ENCODE data around the gene PDCD6IP. TPM values are rescaled to one million over a fixed set of nuclear protein-coding genes. Genes with fewer than 3 reads are reported as not detected.

Gene PDCD6IP
- total and polyA plus RNA-seq, 2 of the 13 experiments (the other 11 are each of a cell fraction or from before 2014, with no cell fraction given) = 62.5 to 85.6 TPM

DNA sequence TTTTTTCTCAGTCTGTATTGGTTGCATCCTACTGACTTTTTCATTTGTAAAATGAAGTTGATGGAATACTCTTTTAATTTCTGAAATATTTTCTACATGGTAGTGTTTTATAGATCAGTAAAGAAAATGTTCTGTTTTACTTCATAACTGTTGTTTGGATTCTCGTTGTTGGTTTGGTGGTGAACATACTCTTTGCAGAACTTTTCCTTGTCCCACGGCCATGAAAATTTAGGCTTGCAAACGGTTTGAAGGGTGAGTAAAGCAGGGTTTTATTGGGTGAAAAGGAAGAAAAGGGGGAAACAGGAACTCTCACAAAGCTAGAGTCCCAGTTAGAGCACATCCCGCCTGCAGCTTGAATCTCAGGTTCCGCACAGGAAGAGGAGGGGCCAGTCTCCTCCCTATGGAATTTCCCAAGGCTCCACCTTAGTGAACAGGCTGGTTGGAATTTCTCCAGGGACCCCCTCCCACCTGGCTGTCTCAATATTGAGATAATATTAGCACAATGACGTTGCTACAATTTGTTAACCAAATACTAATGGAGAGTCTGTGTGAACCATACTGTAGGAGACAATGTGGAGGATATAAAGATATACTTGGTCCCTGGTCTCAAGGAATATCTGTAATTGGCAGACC, 5.6 kb downstream of the PDCD6IP start:
- H3K27me3 ChIP-seq (ENCODE audit: control insufficient read depth in 1 of 2, insufficient read depth in 2 of 2, low read length in 2 of 2) = no peaks in the 10 kb centered on the region
- POLR2A ChIA-PET = no interaction called here
- peak overlapping the region; percentile 35 for H3K27ac ChIP-seq (ENCODE audit: extremely low read length, insufficient read depth, low read length)
- no peaks in the 10 kb centered on the region; the same call in 1 of the 2 replicates for H4K20me1 ChIP-seq (ENCODE audit: insufficient read depth, low read length)
- H3K4me3 ChIP-seq (replicated peaks in 1 of 3; ENCODE audit: insufficient read depth in 1 of 3, low read depth in 2 of 3, low read length in 3 of 3) = no peak overlapping the region
- no peak for FAIRE-seq
- no peak overlapping the region for H2AFZ ChIP-seq (ENCODE audit: low read length)
- H3K79me2 ChIP-seq (ENCODE audit: insufficient read depth, low read length) = peaks cover 89% of the 10 kb centered on the region
- H3K9ac ChIP-seq (ENCODE audit: insufficient read depth, low read depth, low read length) = no peak overlapping the region
- 74% methylated on average over 6 of the region's 6 CpGs for WGBS (ENCODE audit: low lambda C conversion rate)
- peaks cover 65% of the 10 kb centered on the region for H3K4me1 ChIP-seq (ENCODE audit: insufficient read depth, low read length)
- intact Hi-C loops (cut with micrococcal nuclease; ENCODE audit: unreplicated experiment) (no loop called here), in situ Hi-C loops (cut with HindIII; ENCODE audit: extremely low pct_ligation_motif_present, low pct_unique_long_range_greater_than_20kb) (no loop called here)
- no peaks in the 10 kb centered on the region for H3K9me3 ChIP-seq (ENCODE audit: low read length)
- CTCF ChIA-PET (ENCODE audit: low intra/inter-chr PET ratio, low total read pairs) = no interaction called here
- peak; percentile 65 for ATAC-seq
- peak; percentile 76 for DNase-seq (ENCODE audit: low spot score)
- BruUV-seq (replicated peaks) = no TSS peak
- H3K4me2 ChIP-seq (ENCODE audit: low read depth, low read length) = no peak overlapping the region
- peaks cover 3 to 9% of the 10 kb centered on the region in 2 experiments; a peak in 4 of 5 replicates for H3K36me3 ChIP-seq (replicated peaks in 1 of 2; ENCODE audit: control insufficient read depth in 1 of 2, insufficient read depth in 2 of 2, low read length in 2 of 2)
- peak; percentile 11; the same call in 1 of the 2 replicates for TF ChIP-seq GABPA (IDR thresholded peaks at IDR 0.05; ENCODE audit: low read depth, low read length)
- peak; percentile 82 for TF ChIP-seq GABPA (CRISPR knock-in tag; IDR thresholded peaks at IDR 0.05; ENCODE audit: low read depth)
- 0 out of 2 replicates have a peak, but pooled peaks have one; percentile 34 for TF ChIP-seq POGZ (CRISPR knock-in tag; IDR thresholded peaks at IDR 0.05)
- TF ChIP-seq, protein P1, sequence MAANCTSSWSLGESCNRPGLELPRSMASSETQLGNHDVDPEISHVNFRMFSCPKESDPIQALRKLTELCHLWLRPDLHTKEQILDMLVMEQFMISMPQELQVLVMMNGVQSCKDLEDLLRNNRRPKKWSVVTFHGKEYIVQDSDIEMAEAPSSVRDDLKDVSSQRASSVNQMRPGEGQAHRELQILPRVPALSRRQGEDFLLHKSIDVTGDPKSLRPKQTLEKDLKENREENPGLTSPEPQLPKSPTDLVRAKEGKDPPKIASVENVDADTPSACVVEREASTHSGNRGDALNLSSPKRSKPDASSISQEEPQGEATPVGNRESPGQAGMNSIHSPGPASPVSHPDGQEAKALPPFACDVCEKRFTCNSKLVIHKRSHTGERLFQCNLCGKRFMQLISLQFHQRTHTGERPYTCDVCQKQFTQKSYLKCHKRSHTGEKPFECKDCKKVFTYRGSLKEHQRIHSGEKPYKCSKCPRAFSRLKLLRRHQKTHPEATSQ (CRISPR knock-in tag; IDR thresholded peaks at IDR 0.05; ENCODE audit: borderline replicate concordance) = no peak
- TF ChIP-seq ZNF180 (CRISPR knock-in tag; IDR thresholded peaks at IDR 0.05; ENCODE audit: borderline replicate concordance, low read depth) = no peak
- no peak for TF ChIP-seq SP5 (CRISPR knock-in tag; IDR thresholded peaks at IDR 0.05; ENCODE audit: borderline replicate concordance, low read depth)
- TF ChIP-seq, protein P2, sequence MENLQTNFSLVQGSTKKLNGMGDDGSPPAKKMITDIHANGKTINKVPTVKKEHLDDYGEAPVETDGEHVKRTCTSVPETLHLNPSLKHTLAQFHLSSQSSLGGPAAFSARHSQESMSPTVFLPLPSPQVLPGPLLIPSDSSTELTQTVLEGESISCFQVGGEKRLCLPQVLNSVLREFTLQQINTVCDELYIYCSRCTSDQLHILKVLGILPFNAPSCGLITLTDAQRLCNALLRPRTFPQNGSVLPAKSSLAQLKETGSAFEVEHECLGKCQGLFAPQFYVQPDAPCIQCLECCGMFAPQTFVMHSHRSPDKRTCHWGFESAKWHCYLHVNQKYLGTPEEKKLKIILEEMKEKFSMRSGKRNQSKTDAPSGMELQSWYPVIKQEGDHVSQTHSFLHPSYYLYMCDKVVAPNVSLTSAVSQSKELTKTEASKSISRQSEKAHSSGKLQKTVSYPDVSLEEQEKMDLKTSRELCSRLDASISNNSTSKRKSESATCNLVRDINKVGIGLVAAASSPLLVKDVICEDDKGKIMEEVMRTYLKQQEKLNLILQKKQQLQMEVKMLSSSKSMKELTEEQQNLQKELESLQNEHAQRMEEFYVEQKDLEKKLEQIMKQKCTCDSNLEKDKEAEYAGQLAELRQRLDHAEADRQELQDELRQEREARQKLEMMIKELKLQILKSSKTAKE (CRISPR knock-in tag; IDR thresholded peaks at IDR 0.05; ENCODE audit: borderline replicate concordance) = no peak
- TF ChIP-seq, protein P3, sequence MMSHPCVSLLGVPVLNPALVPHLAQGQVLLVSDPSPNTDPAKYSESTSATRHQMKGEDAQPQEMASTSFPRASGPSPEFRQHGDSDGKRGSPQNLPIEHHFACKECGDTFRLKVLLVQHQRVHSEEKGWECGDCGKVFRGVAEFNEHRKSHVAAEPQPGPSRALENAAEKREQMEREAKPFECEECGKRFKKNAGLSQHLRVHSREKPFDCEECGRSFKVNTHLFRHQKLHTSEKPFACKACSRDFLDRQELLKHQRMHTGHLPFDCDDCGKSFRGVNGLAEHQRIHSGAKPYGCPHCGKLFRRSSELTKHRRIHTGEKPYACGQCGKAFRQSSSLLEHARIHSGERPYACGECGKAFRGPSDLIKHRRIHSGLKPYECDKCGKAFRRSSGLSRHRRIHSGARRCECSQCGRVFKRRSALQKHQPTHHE (CRISPR knock-in tag; IDR thresholded peaks at IDR 0.05; ENCODE audit: borderline replicate concordance) = no peak
- no peak for TF ChIP-seq BRD4 (CRISPR knock-in tag; IDR thresholded peaks at IDR 0.05)
- TF ChIP-seq ZNF160 (CRISPR knock-in tag; IDR thresholded peaks at IDR 0.05) = no peak
- no peak for TF ChIP-seq ZNF563 (CRISPR knock-in tag; IDR thresholded peaks at IDR 0.05)
- no peak for TF ChIP-seq BHLHE40 (IDR thresholded peaks at IDR 0.05; ENCODE audit: low read length)
- TF ChIP-seq TSC22D2 (CRISPR knock-in tag; IDR thresholded peaks at IDR 0.05; ENCODE audit: borderline replicate concordance) = no peak
- no peak for TF ChIP-seq ZNF558 (CRISPR knock-in tag; IDR thresholded peaks at IDR 0.05; ENCODE audit: borderline replicate concordance)
- peak; percentile 81 for TF ChIP-seq ZBTB38 (CRISPR knock-in tag; IDR thresholded peaks at IDR 0.05)
- TF ChIP-seq KLF13 (CRISPR knock-in tag; IDR thresholded peaks at IDR 0.05) = no peak
- no peak for TF ChIP-seq PAWR (CRISPR knock-in tag; IDR thresholded peaks at IDR 0.05; ENCODE audit: borderline replicate concordance)
- no peak for TF ChIP-seq ZNF451 (CRISPR knock-in tag; IDR thresholded peaks at IDR 0.05)
- TF ChIP-seq, protein P4, sequence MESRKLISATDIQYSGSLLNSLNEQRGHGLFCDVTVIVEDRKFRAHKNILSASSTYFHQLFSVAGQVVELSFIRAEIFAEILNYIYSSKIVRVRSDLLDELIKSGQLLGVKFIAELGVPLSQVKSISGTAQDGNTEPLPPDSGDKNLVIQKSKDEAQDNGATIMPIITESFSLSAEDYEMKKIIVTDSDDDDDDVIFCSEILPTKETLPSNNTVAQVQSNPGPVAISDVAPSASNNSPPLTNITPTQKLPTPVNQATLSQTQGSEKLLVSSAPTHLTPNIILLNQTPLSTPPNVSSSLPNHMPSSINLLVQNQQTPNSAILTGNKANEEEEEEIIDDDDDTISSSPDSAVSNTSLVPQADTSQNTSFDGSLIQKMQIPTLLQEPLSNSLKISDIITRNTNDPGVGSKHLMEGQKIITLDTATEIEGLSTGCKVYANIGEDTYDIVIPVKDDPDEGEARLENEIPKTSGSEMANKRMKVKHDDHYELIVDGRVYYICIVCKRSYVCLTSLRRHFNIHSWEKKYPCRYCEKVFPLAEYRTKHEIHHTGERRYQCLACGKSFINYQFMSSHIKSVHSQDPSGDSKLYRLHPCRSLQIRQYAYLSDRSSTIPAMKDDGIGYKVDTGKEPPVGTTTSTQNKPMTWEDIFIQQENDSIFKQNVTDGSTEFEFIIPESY (CRISPR knock-in tag; IDR thresholded peaks at IDR 0.05) = peak; percentile 81
